GM12878 (cell line): ENCODE data around the gene ENAH. TPM values are rescaled to one million over a fixed set of nuclear protein-coding genes. Genes with fewer than 3 reads are reported as not detected.

ENCODE experiments used
- ATAC-seq: fragments of 200-7000 bp; cut with Tn5 transposase; 3 replicates; pipeline ENCODE4 v1.9.1; 2020; ENCODE audit warnings: mild to moderate bottlenecking, moderate library complexity
- BruUV-seq: library from RNA; stranded (reverse); fragments of 400-500 nt; replicated peaks from 2 replicates; lab custom pipeline; 2021; lab: Mats Ljungman, UMichigan
- CTCF ChIA-PET: fragments of 300-600 bp; sonication (Branson Sonifier 250); formaldehyde crosslinking; extraction: SDS; loops from one replicate; lab custom pipeline; 2021; ENCODE audit warnings: inconsistent platforms; lab: Yijun Ruan, JAX
- POLR2A ChIA-PET: fragments of 350-600 bp; formaldehyde crosslinking; extraction: SDS; loops from one replicate; lab custom pipeline; 2021; ENCODE audit warnings: inconsistent platforms; lab: Charles Lee
- RAD21 ChIA-PET: fragments of 300-600 bp; sonication (Branson Sonifier 250); formaldehyde crosslinking; loops from one replicate; lab custom pipeline; 2023; ENCODE audit warnings: antibody characterized with exemption; ENCODE audit not compliant: unreplicated experiment; lab: Charles Lee
- SMC1A ChIA-PET: fragments of 300-600 bp; sonication (Branson Sonifier 250); formaldehyde crosslinking; loops from one replicate; lab custom pipeline; 2023; ENCODE audit not compliant: unreplicated experiment, uncharacterized antibody; lab: Charles Lee
- DNase-seq: peaks from one replicate; pipeline ENCODE4 v3.0.0-alpha.2; 2011; ENCODE audit warnings: low read depth, low spot score
- FAIRE-seq: peaks from 3 replicates; lab custom pipeline; 2011; peaks lifted over from hg19 to GRCh38; lab: Jason Lieb, UNC
- H2AFZ ChIP-seq: 2 replicates; pipeline ENCODE4 v1.6.0; 2011; ENCODE audit warnings: low read depth, low read length, control low read depth; ENCODE audit not compliant: control insufficient read depth
- H3K27ac ChIP-seq: 2 replicates; pipeline ENCODE4 v1.5.1; 2011; ENCODE audit warnings: control low read depth; ENCODE audit not compliant: control insufficient read depth, insufficient read depth
- H3K27me3 ChIP-seq, 2 experiments: replicated peaks in 1 of 2; 2 replicates each; pipeline versions ENCODE4 v1.6.0 to v1.6.1; 2011; ENCODE audit warnings: low read length in 1 of 2; ENCODE audit not compliant: control insufficient read depth in 2 of 2, insufficient read depth in 2 of 2
- H3K36me3 ChIP-seq, 2 experiments: 2 replicates each; pipeline ENCODE4 v1.5.1; 2011; ENCODE audit warnings: low read length in 1 of 2; ENCODE audit not compliant: control insufficient read depth in 2 of 2, insufficient read depth in 2 of 2
- H3K4me1 ChIP-seq: 2 replicates; pipeline ENCODE4 v1.6.1; 2011; ENCODE audit warnings: mild to moderate bottlenecking, low read length, moderate library complexity, mixed read lengths; ENCODE audit not compliant: control insufficient read depth, insufficient read depth
- H3K4me2 ChIP-seq: 2 replicates; pipeline ENCODE4 v1.6.0; 2011; ENCODE audit warnings: control low read depth; ENCODE audit not compliant: control insufficient read depth, insufficient read depth
- H3K4me3 ChIP-seq: fragments of 200-600 bp; sonication (generic); 2 replicates; pipeline ENCODE4 v1.5.1; 2016
- H3K79me2 ChIP-seq: 2 replicates; pipeline ENCODE4 v1.6.0; 2011; ENCODE audit warnings: low read length; ENCODE audit not compliant: control insufficient read depth, insufficient read depth
- H3K9ac ChIP-seq: 2 replicates; pipeline ENCODE4 v1.8.0; 2011; ENCODE audit warnings: low read length, control low read depth, mixed read lengths; ENCODE audit not compliant: control insufficient read depth, insufficient read depth
- H3K9me3 ChIP-seq: replicated peaks from 3 replicates; pipeline ENCODE4 v1.5.1; 2011; ENCODE audit warnings: mild to moderate bottlenecking, low read length; ENCODE audit not compliant: control insufficient read depth, insufficient read depth
- H4K20me1 ChIP-seq: 2 replicates; pipeline ENCODE4 v1.6.0; 2011; ENCODE audit not compliant: control insufficient read depth, insufficient read depth
- ASH2L ChIP-seq: fragments of 300-600, 200-600 bp; sonication (generic); IDR thresholded peaks from 2 replicates; pipeline ENCODE4 v1.6.1; 2017; ENCODE audit warnings: low read depth, mild to moderate bottlenecking, borderline replicate concordance
- ATF3 ChIP-seq: IDR thresholded peaks from 2 replicates; pipeline ENCODE4 v1.6.1; 2011; ENCODE audit warnings: low read depth, mild to moderate bottlenecking, low read length, moderate library complexity, borderline replicate concordance; ENCODE audit errors: extremely low read depth
- BCL11A ChIP-seq: IDR thresholded peaks from 2 replicates; pipeline ENCODE4 v1.6.1; 2011; ENCODE audit warnings: low read depth, low read length
- BCLAF1 ChIP-seq: fragments of 450-650 bp; IDR thresholded peaks from 2 replicates; pipeline ENCODE4 v1.6.1; 2017; ENCODE audit warnings: antibody characterized with exemption, mild to moderate bottlenecking, moderate library complexity
- BRCA1 ChIP-seq: IDR thresholded peaks from 2 replicates; pipeline ENCODE4 v1.6.1; 2011; ENCODE audit warnings: low read depth, low read length, improper control_type of control experiment
- CUX1 ChIP-seq: IDR thresholded peaks from 2 replicates; pipeline ENCODE4 v1.6.1; 2012; ENCODE audit warnings: improper control_type of control experiment, low read depth, low read length; ENCODE audit not compliant: insufficient replicate concordance
- DPF2 ChIP-seq: fragments of 450-650 bp; IDR thresholded peaks from 2 replicates; pipeline ENCODE4 v1.6.1; 2017; ENCODE audit warnings: mild to moderate bottlenecking
- FOS ChIP-seq: IDR thresholded peaks from 3 replicates; pipeline ENCODE4 v1.6.1; 2011; ENCODE audit warnings: borderline replicate concordance; ENCODE audit not compliant: insufficient read length; ENCODE audit errors: extremely low read depth
- HDGF ChIP-seq: fragments of 450-650 bp; IDR thresholded peaks from 2 replicates; pipeline ENCODE4 v1.6.1; 2016; ENCODE audit warnings: antibody characterized with exemption
- IRF4 ChIP-seq: IDR thresholded peaks from 2 replicates; pipeline ENCODE4 v1.6.1; 2011; ENCODE audit warnings: low read depth, low read length
- NFIC ChIP-seq: IDR thresholded peaks from 2 replicates; pipeline ENCODE4 v1.6.1; 2012; ENCODE audit warnings: low read depth, mild to moderate bottlenecking, inconsistent platforms, low read length, moderate library complexity
- POLR2AphosphoS2 ChIP-seq: IDR thresholded peaks from 2 replicates; pipeline ENCODE4 v1.6.1; 2011; ENCODE audit warnings: low read depth, mild to moderate bottlenecking, low read length, improper control_type of control experiment, moderate library complexity
- RB1 ChIP-seq: fragments of 450-650 bp; formaldehyde crosslinking; IDR thresholded peaks from 2 replicates; pipeline ENCODE4 v1.6.1; 2017; ENCODE audit warnings: mild to moderate bottlenecking, borderline replicate concordance
- TCF7 ChIP-seq: IDR thresholded peaks from 2 replicates; pipeline ENCODE4 v1.6.1; 2014; ENCODE audit warnings: antibody characterized with exemption, borderline replicate concordance
- ZZZ3 ChIP-seq: IDR thresholded peaks from 2 replicates; pipeline ENCODE4 v1.6.1; 2011; ENCODE audit warnings: low read depth; ENCODE audit not compliant: control insufficient read depth, insufficient read length
- WGBS: methylation state at CpG from one replicate; pipeline ENCODE4 v1.1.6; 2016; ENCODE audit warnings: low lambda C conversion rate; ENCODE audit not compliant: insufficient replicate concordance, insufficient coverage; ENCODE audit errors: missing lambda C conversion rate; 5-methylcytosine and 5-hydroxymethylcytosine counted together
- in situ Hi-C: fragments of 300-500 bp; cut with MboI; formaldehyde crosslinking; loops from 9 replicates; pipeline ENCODE4 v1.14.3; 2018; ENCODE audit warnings: mixed read lengths
- intact Hi-C: fragments of 100-400 bp; cut with micrococcal nuclease; formaldehyde crosslinking; loops from one replicate; pipeline ENCODE4 v1.14.2; 2022; ENCODE audit not compliant: unreplicated experiment
- polyA plus RNA-seq, 11 experiments: library from polyadenylated mRNA; depleted of rRNA in 4 of 11; unstranded in 6 of 11; stranded (reverse) in 5 of 11; fragments of >200 nt; fragmentation: Nextera tagmentation in 4 of 11; fragmentation: Illumina TruSeq in 1 of 11; extraction: Ambion mirVana in 4 of 11; extraction: Trizol in 1 of 11; gene quantifications; 1 replicate in 1 of 11; 2 replicates in 10 of 11; pipeline versions ENCODE4 v1.2.1 to v1.2.3, GENCODE V29; 2011 to 2016; ENCODE audit warnings: inconsistent platforms in 2 of 11, missing spikeins in 2 of 11, low read depth in 1 of 11
- total RNA-seq, 4 experiments: library from RNA; depleted of rRNA in 3 of 4; stranded (reverse); fragments of >200 nt in 3 of 4; fragmentation: Illumina TruSeq in 1 of 4; extraction: Trizol in 1 of 4; gene quantifications; 2 replicates each; pipeline versions ENCODE4 v1.2.1 to v1.2.3, GENCODE V29; 2013 to 2021

ENAH gene
- total and polyA plus RNA-seq, 10 of the 15 experiments (the other 5 are each of a cell fraction or from before 2014, with no cell fraction given): under 0.01 to 0.62 (median 0.06) TPM; not detected in 5

- Histone ChIP-seq H3K4me1 (peaks cover 37% of the 10 kb centered on the region), H2AFZ (no peak overlapping the region), H3K9me3 (no peaks in the 10 kb centered on the region), H3K9ac (no peak overlapping the region), H3K4me3 (no peak overlapping the region), H3K79me2 (no peaks in the 10 kb centered on the region), H3K27me3 (no peaks in the 10 kb centered on the region), H3K27ac (no peak overlapping the region), H3K4me2 (no peak overlapping the region), H3K36me3 (no peaks in the 10 kb centered on the region), H4K20me1 (no peaks in the 10 kb centered on the region)
- WGBS: 86% methylated on average over 4 of the region's 4 CpGs
- ChIA-PET SMC1A (interaction anchor here (0.6 to 7.3 kb wide), 10 partner anchors 8 to 581 kb away, joined by 3 to 108 read pairs (median 4); partner anchors contain the start of gene LBR), CTCF (interaction anchor here (0.9 to 3.5 kb wide), 10 partner anchors 10 to 121 kb away, joined by 3 to 53 read pairs (median 4); partner anchors contain the start of gene LBR), RAD21 (interaction anchor here (0.6 to 2.6 kb wide), 10 partner anchors 11 to 518 kb away, joined by 3 to 10 read pairs (median 4); no protein-coding TSS in a partner anchor), POLR2A (interaction anchor here (1.1 to 2.9 kb wide), 3 partner anchors 10 to 15 kb away, joined by 3 to 11 read pairs (median 9); partner anchors contain the start of gene LBR)
- FAIRE-seq: no peak
- DNase-seq: no peak
- BruUV-seq: no TSS peak
- in situ Hi-C loops (no loop called here), intact Hi-C loops (no loop called here)
- ATAC-seq: no peak
- no peak for TF ChIP-seq CUX1
- TF ChIP-seq ZZZ3: no peak
- TF ChIP-seq DPF2: no peak
- no peak for TF ChIP-seq NFIC
- no peak for TF ChIP-seq ASH2L
- TF ChIP-seq HDGF: no peak
- no peak for TF ChIP-seq TCF7
- no peak for TF ChIP-seq BRCA1
- no peak for TF ChIP-seq ATF3
- TF ChIP-seq POLR2AphosphoS2: no peak
- TF ChIP-seq RB1: no peak
- TF ChIP-seq IRF4: no peak
- TF ChIP-seq BCLAF1: no peak
- no peak for TF ChIP-seq FOS
- no peak for TF ChIP-seq BCL11A
Measured at GRCh38 chr1:225440380-225441221, 212.3 kb downstream of the ENAH start.
